ENCODE measurements around the gene SV2A. TPM values are rescaled to one million over a fixed set of nuclear protein-coding genes. Genes with fewer than 3 reads are reported as not detected.
A peak's percentile ranks its signal among the peaks of the same experiment; 100 is the strongest.
"Not testable (repeated sequence)": the region's sequence is repeated elsewhere in the genome, so short reads cannot be mapped to it uniquely, and the experiment has no call there.

The SV2A gene
- total RNA-seq, 2 donors from 2014 or later, result 25.6 to 26.2 TPM

- H3K4me1 Mint-ChIP-seq, result peaks cover 53% of the 10 kb centered on the region
- TF ChIP-seq, protein P1, sequence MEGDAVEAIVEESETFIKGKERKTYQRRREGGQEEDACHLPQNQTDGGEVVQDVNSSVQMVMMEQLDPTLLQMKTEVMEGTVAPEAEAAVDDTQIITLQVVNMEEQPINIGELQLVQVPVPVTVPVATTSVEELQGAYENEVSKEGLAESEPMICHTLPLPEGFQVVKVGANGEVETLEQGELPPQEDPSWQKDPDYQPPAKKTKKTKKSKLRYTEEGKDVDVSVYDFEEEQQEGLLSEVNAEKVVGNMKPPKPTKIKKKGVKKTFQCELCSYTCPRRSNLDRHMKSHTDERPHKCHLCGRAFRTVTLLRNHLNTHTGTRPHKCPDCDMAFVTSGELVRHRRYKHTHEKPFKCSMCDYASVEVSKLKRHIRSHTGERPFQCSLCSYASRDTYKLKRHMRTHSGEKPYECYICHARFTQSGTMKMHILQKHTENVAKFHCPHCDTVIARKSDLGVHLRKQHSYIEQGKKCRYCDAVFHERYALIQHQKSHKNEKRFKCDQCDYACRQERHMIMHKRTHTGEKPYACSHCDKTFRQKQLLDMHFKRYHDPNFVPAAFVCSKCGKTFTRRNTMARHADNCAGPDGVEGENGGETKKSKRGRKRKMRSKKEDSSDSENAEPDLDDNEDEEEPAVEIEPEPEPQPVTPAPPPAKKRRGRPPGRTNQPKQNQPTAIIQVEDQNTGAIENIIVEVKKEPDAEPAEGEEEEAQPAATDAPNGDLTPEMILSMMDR (conservative IDR thresholded peaks at IDR 0.05), result no peak
- 77 to 93% methylated on average over 2 to 3 of the region's 3 CpGs for WGBS, 2 experiments (ENCODE audit: insufficient coverage in 1 of 2, insufficient read length in 1 of 2)
Observed at GRCh38 chr1:149940427-149940826, 22.8 kb upstream of the SV2A start.

GRCh38 chr1:149938668-149939003, 21.0 kb upstream of the SV2A start:
- H3K27me3 ChIP-seq (ENCODE audit: control insufficient read depth, insufficient read depth, low read length, poor library complexity, severe bottlenecking); H3K4me3 ChIP-seq (ENCODE audit: low read length); H3K27ac ChIP-seq (ENCODE audit: low read depth, low read length); H3K36me3 ChIP-seq (ENCODE audit: control insufficient read depth, insufficient read depth, low read length); H3K27me3 Mint-ChIP-seq (ENCODE audit: insufficient read depth); H3K9me3 ChIP-seq (ENCODE audit: control insufficient read depth, low read length); DNase-seq; H3K9ac ChIP-seq (ENCODE audit: extremely low read depth, low read length, poor library complexity, severe bottlenecking); H3K4me1 ChIP-seq (ENCODE audit: control insufficient read depth, insufficient read depth, low read length); H3K9me3 Mint-ChIP-seq; H3K36me3 Mint-ChIP-seq (ENCODE audit: low read depth): not testable (repeated sequence)
- peaks cover 51% of the 10 kb centered on the region for H3K4me1 Mint-ChIP-seq
- peak overlapping the region; percentile 97 for H3K27ac Mint-ChIP-seq
- peak overlapping the region; percentile 49 for H3K4me3 Mint-ChIP-seq
- WGBS, 2 experiments (ENCODE audit: insufficient coverage in 1 of 2, insufficient read length in 1 of 2), result 41% methylated on average over 9 of the region's 13 CpGs; no CpG with 5 or more reads in 1 of the 2 experiments

More at GRCh38 chr1:149940427-149940826, 22.8 kb upstream of the SV2A start:
- DNase-seq, result no peak
- Mint-ChIP-seq H3K36me3 (ENCODE audit: low read depth) (peaks cover 16% of the 10 kb centered on the region), H3K4me3 (no peak overlapping the region), H3K27me3 (ENCODE audit: insufficient read depth) (no peaks in the 10 kb centered on the region), H3K9me3 (no peaks in the 10 kb centered on the region), H3K27ac (peak overlapping the region; percentile 14)
- no peak overlapping the region for H3K4me3 ChIP-seq (ENCODE audit: low read length)
- H3K4me1 ChIP-seq (ENCODE audit: control insufficient read depth, insufficient read depth, low read length), result no peaks in the 10 kb centered on the region
- peaks cover 12% of the 10 kb centered on the region for H3K36me3 ChIP-seq (ENCODE audit: control insufficient read depth, insufficient read depth, low read length)
- no peaks in the 10 kb centered on the region for H3K9me3 ChIP-seq (ENCODE audit: control insufficient read depth, low read length)
- H3K9ac ChIP-seq (ENCODE audit: extremely low read depth, low read length, poor library complexity, severe bottlenecking), result no peak overlapping the region
- H3K27ac ChIP-seq (ENCODE audit: low read depth, low read length), result no peak overlapping the region
- H3K27me3 ChIP-seq (ENCODE audit: control insufficient read depth, insufficient read depth, low read length, poor library complexity, severe bottlenecking), result no peaks in the 10 kb centered on the region

DNA sequence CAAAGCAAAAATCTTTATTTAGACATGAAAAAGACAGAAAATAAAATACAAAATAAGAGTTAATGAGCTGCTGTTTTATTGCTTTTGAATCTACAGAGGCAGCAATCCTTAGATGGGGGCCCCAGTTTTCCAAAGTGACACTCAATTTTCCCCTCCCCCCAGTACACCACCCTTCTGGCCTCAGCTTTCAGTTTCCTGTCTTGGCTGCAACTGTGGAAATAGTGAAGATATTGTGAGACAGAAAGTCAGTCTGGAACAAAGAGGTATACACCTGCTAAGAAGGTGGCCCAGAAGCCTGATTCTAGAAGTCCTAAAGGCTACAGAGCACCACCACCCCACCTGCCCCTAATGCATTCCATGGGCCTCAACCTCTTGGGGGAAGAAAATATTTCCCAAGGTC, 20.1 kb upstream of the SV2A start:
- no peak for DNase-seq
- peaks cover 42% of the 10 kb centered on the region for H3K4me1 Mint-ChIP-seq
- no peak overlapping the region for H3K9ac ChIP-seq (ENCODE audit: extremely low read depth, low read length, poor library complexity, severe bottlenecking)

More for the DNA sequence above, 20.1 kb upstream of the SV2A start:
- Mint-ChIP-seq H3K36me3 (ENCODE audit: low read depth) (no peaks in the 10 kb centered on the region), H3K4me3 (peak overlapping the region; percentile 57), H3K9me3 (no peaks in the 10 kb centered on the region), H3K27ac (peak overlapping the region; percentile 85), H3K27me3 (ENCODE audit: insufficient read depth) (no peaks in the 10 kb centered on the region)
- no peaks in the 10 kb centered on the region for H3K4me1 ChIP-seq (ENCODE audit: control insufficient read depth, insufficient read depth, low read length)
- no peaks in the 10 kb centered on the region for H3K36me3 ChIP-seq (ENCODE audit: control insufficient read depth, insufficient read depth, low read length)
- H3K9me3 ChIP-seq (ENCODE audit: control insufficient read depth, low read length), result no peaks in the 10 kb centered on the region
- TF ChIP-seq, protein P1 (conservative IDR thresholded peaks at IDR 0.05), result no peak
- no peaks in the 10 kb centered on the region for H3K27me3 ChIP-seq (ENCODE audit: control insufficient read depth, insufficient read depth, low read length, poor library complexity, severe bottlenecking)
- no peak overlapping the region for H3K27ac ChIP-seq (ENCODE audit: low read depth, low read length)
- no peak overlapping the region for H3K4me3 ChIP-seq (ENCODE audit: low read length)
